IPS-18c (cell line): ENCODE results near the gene EIF4G3.
"Not testable (repeated sequence)": the region's sequence is repeated elsewhere in the genome, so short reads cannot be mapped to it uniquely, and the experiment has no call there.

ENCODE experiments used
- H3K4me3 ChIP-seq: 2 replicates; pipeline ENCODE4 v1.7.0; 2013; ENCODE audit warnings: low read depth, mild to moderate bottlenecking, low read length, moderate library complexity; ENCODE audit not compliant: insufficient read depth
- H3K9me3 ChIP-seq: one replicate; pipeline ENCODE4 v1.6.1; 2013; ENCODE audit warnings: mild to moderate bottlenecking, low read length, moderate library complexity; ENCODE audit not compliant: control insufficient read depth, insufficient read depth

The EIF4G3 gene

GRCh38 chr1:21164266-21164665 is 12.4 kb downstream of the EIF4G3 start:
- Histone ChIP-seq H3K4me3 (no peak overlapping the region), H3K9me3 (no peaks in the 10 kb centered on the region)

- H3K4me3 ChIP-seq: no peak overlapping the region
- no peaks in the 10 kb centered on the region for H3K9me3 ChIP-seq
Measured at GRCh38 chr1:21162740-21163464, 13.8 kb downstream of the EIF4G3 start.

- H3K9me3 ChIP-seq: no peaks in the 10 kb centered on the region
- no peak overlapping the region for H3K4me3 ChIP-seq
Measured at GRCh38 chr1:21161842-21162241, 14.9 kb downstream of the EIF4G3 start.

GRCh38 chr1:21160263-21160796 is 16.4 kb downstream of the EIF4G3 start:
- Histone ChIP-seq H3K9me3 (no peaks in the 10 kb centered on the region), H3K4me3 (no peak overlapping the region)

GRCh38 chr1:21157868-21158267 is 18.8 kb downstream of the EIF4G3 start:
- no peak overlapping the region for H3K4me3 ChIP-seq

GRCh38 chr1:21157054-21157453 is 19.6 kb downstream of the EIF4G3 start:
- Histone ChIP-seq H3K4me3 (no peak overlapping the region), H3K9me3 (no peaks in the 10 kb centered on the region)

More at GRCh38 chr1:21157868-21158267, 18.8 kb downstream of the EIF4G3 start:
- no peaks in the 10 kb centered on the region for H3K9me3 ChIP-seq

GRCh38 chr1:21156019-21156418 is 20.7 kb downstream of the EIF4G3 start:
- Histone ChIP-seq H3K4me3 (no peak overlapping the region), H3K9me3 (no peaks in the 10 kb centered on the region)

GRCh38 chr1:21154717-21155116 is 22.0 kb downstream of the EIF4G3 start:
- no peaks in the 10 kb centered on the region for H3K9me3 ChIP-seq
- no peak overlapping the region for H3K4me3 ChIP-seq

- no peaks in the 10 kb centered on the region for H3K9me3 ChIP-seq
- no peak overlapping the region for H3K4me3 ChIP-seq
Measured at GRCh38 chr1:21153388-21153787, 23.3 kb downstream of the EIF4G3 start.

- Histone ChIP-seq H3K4me3 (no peak overlapping the region), H3K9me3 (no peaks in the 10 kb centered on the region)
Measured at GRCh38 chr1:21152423-21153100, 24.1 kb downstream of the EIF4G3 start.

- Histone ChIP-seq H3K4me3 (no peak overlapping the region), H3K9me3 (no peaks in the 10 kb centered on the region)
Measured at GRCh38 chr1:21149855-21150432, 26.8 kb downstream of the EIF4G3 start.

- H3K9me3 ChIP-seq: no peaks in the 10 kb centered on the region
- H3K4me3 ChIP-seq: no peak overlapping the region
Measured at GRCh38 chr1:21149430-21149854, 27.3 kb downstream of the EIF4G3 start.

- Histone ChIP-seq H3K4me3 (no peak overlapping the region), H3K9me3 (no peaks in the 10 kb centered on the region)
Measured at GRCh38 chr1:21143752-21144151, 32.9 kb downstream of the EIF4G3 start.

- Histone ChIP-seq H3K4me3 (no peak overlapping the region), H3K9me3 (no peaks in the 10 kb centered on the region)
Measured at GRCh38 chr1:21143138-21143537, 33.6 kb downstream of the EIF4G3 start.

- H3K4me3 ChIP-seq: no peak overlapping the region
- H3K9me3 ChIP-seq: no peaks in the 10 kb centered on the region
Measured at GRCh38 chr1:21141030-21141429, 35.7 kb downstream of the EIF4G3 start.

GRCh38 chr1:21139601-21140000 is 37.1 kb downstream of the EIF4G3 start:
- Histone ChIP-seq H3K4me3 (no peak overlapping the region), H3K9me3 (no peaks in the 10 kb centered on the region)

- H3K4me3 ChIP-seq, H3K9me3 ChIP-seq: not testable (repeated sequence)
Measured at GRCh38 chr1:21136344-21136743, 40.4 kb downstream of the EIF4G3 start.

- Histone ChIP-seq H3K4me3 (no peak overlapping the region), H3K9me3 (no peaks in the 10 kb centered on the region)
Measured at GRCh38 chr1:21131200-21131599, 45.5 kb downstream of the EIF4G3 start.
